ENCODE measurements around the gene AGAP1. TPM values are rescaled to one million over a fixed set of nuclear protein-coding genes. Genes with fewer than 3 reads are reported as not detected.

Gene AGAP1
- total RNA-seq, 1 donor from 2014 or later = 20.4 TPM

DNA sequence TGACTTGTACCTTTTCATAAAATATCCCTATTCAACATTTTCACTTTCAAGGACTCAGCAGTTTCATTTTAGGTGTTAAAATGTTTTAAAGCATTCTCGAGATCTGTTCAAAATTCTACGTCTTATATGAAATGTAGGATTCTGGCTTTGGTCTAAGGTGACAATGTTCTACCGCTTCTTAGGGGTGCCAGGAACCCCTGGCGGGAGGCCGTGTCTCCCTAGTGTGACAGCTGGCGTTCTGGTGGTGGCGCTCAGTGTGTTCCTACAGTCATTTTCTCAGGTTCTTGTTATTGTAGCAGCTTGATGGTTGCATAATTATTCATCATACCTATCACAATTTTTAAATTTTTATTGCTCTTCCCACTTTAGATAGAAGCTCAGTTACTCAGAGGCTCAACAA lies 204.6 kb downstream of the AGAP1 start:
- Mint-ChIP-seq H3K4me3 (no peak overlapping the region), H3K36me3 (peaks cover 19% of the 10 kb centered on the region), H3K27me3 (ENCODE audit: insufficient read depth, low read depth) (no peaks in the 10 kb centered on the region), H3K9me3 (peaks cover 25% of the 10 kb centered on the region), H3K27ac (no peak overlapping the region), H3K4me1 (peaks cover 37% of the 10 kb centered on the region)
- H3K9me3 ChIP-seq (ENCODE audit: low read depth) = no peaks in the 10 kb centered on the region
- H3K9ac ChIP-seq = no peak overlapping the region
- H3K4me3 ChIP-seq = no peak overlapping the region
- no peak for TF ChIP-seq EZH2phosphoT487 (IDR thresholded peaks at IDR 0.05)
- TF ChIP-seq EZH2 (IDR thresholded peaks at IDR 0.05) = no peak
- TF ChIP-seq, protein P1, sequence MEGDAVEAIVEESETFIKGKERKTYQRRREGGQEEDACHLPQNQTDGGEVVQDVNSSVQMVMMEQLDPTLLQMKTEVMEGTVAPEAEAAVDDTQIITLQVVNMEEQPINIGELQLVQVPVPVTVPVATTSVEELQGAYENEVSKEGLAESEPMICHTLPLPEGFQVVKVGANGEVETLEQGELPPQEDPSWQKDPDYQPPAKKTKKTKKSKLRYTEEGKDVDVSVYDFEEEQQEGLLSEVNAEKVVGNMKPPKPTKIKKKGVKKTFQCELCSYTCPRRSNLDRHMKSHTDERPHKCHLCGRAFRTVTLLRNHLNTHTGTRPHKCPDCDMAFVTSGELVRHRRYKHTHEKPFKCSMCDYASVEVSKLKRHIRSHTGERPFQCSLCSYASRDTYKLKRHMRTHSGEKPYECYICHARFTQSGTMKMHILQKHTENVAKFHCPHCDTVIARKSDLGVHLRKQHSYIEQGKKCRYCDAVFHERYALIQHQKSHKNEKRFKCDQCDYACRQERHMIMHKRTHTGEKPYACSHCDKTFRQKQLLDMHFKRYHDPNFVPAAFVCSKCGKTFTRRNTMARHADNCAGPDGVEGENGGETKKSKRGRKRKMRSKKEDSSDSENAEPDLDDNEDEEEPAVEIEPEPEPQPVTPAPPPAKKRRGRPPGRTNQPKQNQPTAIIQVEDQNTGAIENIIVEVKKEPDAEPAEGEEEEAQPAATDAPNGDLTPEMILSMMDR (IDR thresholded peaks at IDR 0.05) = no peak
- H3K27me3 ChIP-seq = no peaks in the 10 kb centered on the region
- no peak overlapping the region for H3K4me2 ChIP-seq
- no peaks in the 10 kb centered on the region for H3F3A ChIP-seq (ENCODE audit: low read depth)
- no peak overlapping the region for H2AFZ ChIP-seq (replicated peaks)
- peaks cover 6% of the 10 kb centered on the region for H3K4me1 ChIP-seq
- H3K79me2 ChIP-seq (ENCODE audit: low read depth) = peaks cover 97% of the 10 kb centered on the region
- no peak for DNase-seq (ENCODE audit: low spot score)
- H4K20me1 ChIP-seq (ENCODE audit: low read depth) = peaks cover 66% of the 10 kb centered on the region
- no peaks in the 10 kb centered on the region for H3K36me3 ChIP-seq
- H3K27ac ChIP-seq = no peak overlapping the region

DNA sequence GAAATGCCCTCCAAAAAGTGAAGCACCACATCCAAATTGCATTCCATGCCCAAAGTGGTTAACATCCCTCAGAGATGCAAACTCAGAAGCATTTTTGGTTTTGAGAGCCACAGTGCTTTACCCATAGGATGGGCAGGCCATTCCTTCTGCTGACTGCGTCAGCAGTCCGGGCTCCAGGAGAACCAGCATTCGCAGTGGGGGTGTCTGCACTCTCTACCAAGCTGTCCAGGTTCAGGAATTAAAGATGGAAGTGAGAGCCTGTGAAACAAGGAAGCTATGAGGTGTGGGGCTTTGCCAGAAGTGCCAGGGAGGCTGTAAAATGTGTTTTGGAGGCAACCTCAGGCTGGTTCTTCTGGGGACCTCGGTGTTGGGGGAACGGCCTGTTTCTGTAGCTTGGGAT lies 205.7 kb downstream of the AGAP1 start:
- no peak overlapping the region for H3K4me3 ChIP-seq
- H3F3A ChIP-seq (ENCODE audit: low read depth) = no peaks in the 10 kb centered on the region
- peaks cover 6% of the 10 kb centered on the region for H3K4me1 ChIP-seq
- no peak for TF ChIP-seq EZH2phosphoT487 (IDR thresholded peaks at IDR 0.05)
- TF ChIP-seq, protein P1 (IDR thresholded peaks at IDR 0.05) = no peak
- no peaks in the 10 kb centered on the region for H3K27me3 Mint-ChIP-seq (ENCODE audit: insufficient read depth, low read depth)
- peaks cover 98% of the 10 kb centered on the region for H3K79me2 ChIP-seq (ENCODE audit: low read depth)
- no peak overlapping the region for H3K27ac ChIP-seq
- peaks cover 37% of the 10 kb centered on the region for H3K4me1 Mint-ChIP-seq
- H3K4me3 Mint-ChIP-seq = no peak overlapping the region
- peaks cover 23% of the 10 kb centered on the region for H3K9me3 Mint-ChIP-seq
- no peak overlapping the region for H3K9ac ChIP-seq
- H3K27ac Mint-ChIP-seq = no peak overlapping the region
- H3K36me3 ChIP-seq = no peaks in the 10 kb centered on the region
- H3K27me3 ChIP-seq = no peaks in the 10 kb centered on the region
- no peaks in the 10 kb centered on the region for H3K9me3 ChIP-seq (ENCODE audit: low read depth)
- H4K20me1 ChIP-seq (ENCODE audit: low read depth) = peaks cover 71% of the 10 kb centered on the region
- no peak overlapping the region for H3K4me2 ChIP-seq
- no peak overlapping the region for H2AFZ ChIP-seq (replicated peaks)
- peaks cover 17% of the 10 kb centered on the region for H3K36me3 Mint-ChIP-seq
- DNase-seq (ENCODE audit: low spot score) = no peak

DNA sequence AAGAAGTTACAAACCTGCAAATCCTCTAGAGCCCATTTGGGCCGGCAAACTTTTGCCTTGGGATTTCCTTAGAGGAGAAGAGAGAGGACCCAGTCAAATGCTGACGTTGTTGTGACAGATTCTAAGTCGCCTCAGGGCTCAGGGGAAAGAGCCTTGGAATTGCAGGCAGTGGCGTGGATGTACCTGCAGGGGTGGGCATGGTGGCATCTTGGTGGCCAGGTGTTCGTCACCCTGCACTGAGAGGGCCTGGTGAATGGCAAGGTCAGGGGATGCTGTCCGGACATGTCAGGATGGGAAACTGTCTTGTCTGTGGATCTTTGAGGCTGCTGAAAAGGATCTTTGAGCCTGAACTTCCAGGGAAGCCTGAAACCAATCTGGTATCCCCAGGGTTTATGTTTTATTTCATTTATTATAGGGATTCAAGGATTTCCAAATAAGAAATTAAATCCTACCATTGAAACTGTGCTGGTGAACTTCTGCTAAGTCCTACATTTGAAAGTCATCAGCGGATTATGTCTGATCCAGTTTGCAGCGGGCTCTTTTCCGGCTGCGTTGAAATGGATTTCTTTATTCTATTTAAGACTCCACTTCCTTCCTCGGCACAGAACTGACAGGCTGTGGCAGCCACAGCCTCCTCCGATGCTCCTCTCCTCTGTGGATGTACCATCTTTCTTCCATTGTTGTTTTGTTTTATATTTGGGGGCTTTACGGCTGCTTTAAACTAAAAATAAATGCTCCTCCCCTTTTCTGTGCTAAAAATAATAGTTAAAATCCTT lies 207.6 kb downstream of the AGAP1 start:
- no peaks in the 10 kb centered on the region for H3K9me3 ChIP-seq (ENCODE audit: low read depth)
- no peak overlapping the region for H3K27ac ChIP-seq
- Mint-ChIP-seq H3K27ac (no peak overlapping the region), H3K4me3 (no peak overlapping the region), H3K36me3 (peaks cover 12% of the 10 kb centered on the region), H3K9me3 (peaks cover 16% of the 10 kb centered on the region), H3K27me3 (ENCODE audit: insufficient read depth, low read depth) (no peaks in the 10 kb centered on the region), H3K4me1 (peaks cover 27% of the 10 kb centered on the region)
- H3K4me3 ChIP-seq = no peak overlapping the region
- no peaks in the 10 kb centered on the region for H3K36me3 ChIP-seq
- peaks cover 95% of the 10 kb centered on the region for H3K79me2 ChIP-seq (ENCODE audit: low read depth)
- H3F3A ChIP-seq (ENCODE audit: low read depth) = no peaks in the 10 kb centered on the region
- H3K4me1 ChIP-seq = peaks cover 6% of the 10 kb centered on the region
- H3K4me2 ChIP-seq = no peak overlapping the region
- H3K27me3 ChIP-seq = no peaks in the 10 kb centered on the region
- TF ChIP-seq EZH2phosphoT487 (IDR thresholded peaks at IDR 0.05) (no peak), EZH2 (IDR thresholded peaks at IDR 0.05) (no peak)
- TF ChIP-seq, protein P1 (IDR thresholded peaks at IDR 0.05) = no peak
- no peak for DNase-seq (ENCODE audit: low spot score)
- H2AFZ ChIP-seq (replicated peaks) = no peak overlapping the region
- no peak overlapping the region for H3K9ac ChIP-seq
- H4K20me1 ChIP-seq (ENCODE audit: low read depth) = peaks cover 74% of the 10 kb centered on the region

Data from neural progenitor cell (in vitro differentiated cells).